Measurements from ENCODE around the gene FAM135A.
"Not testable (repeated sequence)": the region's sequence is repeated elsewhere in the genome, so short reads cannot be mapped to it uniquely, and the experiment has no call there.

FAM135A gene

DNA sequence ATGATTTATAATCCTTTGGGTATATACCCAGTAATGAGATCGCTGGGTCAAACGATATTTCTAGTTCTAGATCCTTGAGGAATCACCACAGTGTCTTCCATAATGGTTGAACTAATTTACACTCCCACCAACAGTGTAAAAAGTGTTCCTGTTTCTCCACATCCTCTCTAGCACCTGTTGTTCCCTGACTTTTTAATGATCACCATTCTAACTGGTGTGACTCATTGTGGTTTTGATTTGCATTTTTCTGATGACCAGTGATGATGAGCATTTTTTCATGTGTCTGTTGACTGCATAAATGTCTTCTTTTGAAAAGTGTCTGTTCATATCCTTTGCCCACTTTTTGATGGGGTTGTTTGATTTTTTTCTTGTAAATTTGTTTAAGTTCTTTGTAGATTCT, 40.6 kb downstream of the FAM135A start:
- not testable (repeated sequence) for FAIRE-seq; DNase-seq (ENCODE audit: insufficient read length, low spot score)

DNA sequence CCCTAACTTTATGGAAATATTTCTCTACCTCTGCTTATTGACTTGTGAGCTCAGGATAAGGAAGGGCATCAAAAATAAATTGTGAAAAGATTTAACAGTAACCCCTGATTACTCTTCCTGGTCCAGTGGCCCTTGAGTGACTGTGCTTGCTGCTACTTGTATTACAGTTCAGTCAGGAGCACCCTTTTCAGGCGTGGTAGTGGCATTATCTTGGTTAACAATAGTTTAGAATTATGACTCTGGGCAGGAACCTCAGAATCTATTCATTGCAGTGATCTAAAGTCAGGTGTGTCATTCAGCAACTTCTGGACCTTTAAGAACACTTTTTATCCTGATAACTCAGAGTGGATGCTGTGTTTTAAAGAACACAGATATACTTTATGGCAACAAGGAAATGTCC, 43.4 kb downstream of the FAM135A start:
- no peak for FAIRE-seq
- no peak for DNase-seq (ENCODE audit: insufficient read length, low spot score)

DNA sequence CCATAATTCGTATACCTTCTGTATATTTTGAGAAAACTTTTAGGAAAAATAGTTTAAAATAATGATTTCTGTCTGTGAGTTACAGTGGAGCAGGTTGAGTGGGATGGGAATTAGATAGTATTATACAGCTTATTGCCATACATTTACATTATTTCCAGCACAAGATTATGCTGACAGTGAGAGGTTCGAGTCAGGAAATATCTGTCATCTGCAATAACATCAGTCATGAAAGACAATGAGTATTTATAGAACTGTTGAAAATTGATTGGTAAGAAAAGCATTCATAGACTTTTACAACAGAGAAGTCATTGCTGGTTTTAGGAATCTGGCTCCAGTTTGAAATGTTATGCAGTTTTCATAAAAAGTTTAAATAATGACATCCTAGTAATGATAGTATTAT, 45.9 kb downstream of the FAM135A start:
- no peak for DNase-seq (ENCODE audit: insufficient read length, low spot score)
- FAIRE-seq, result no peak

DNA sequence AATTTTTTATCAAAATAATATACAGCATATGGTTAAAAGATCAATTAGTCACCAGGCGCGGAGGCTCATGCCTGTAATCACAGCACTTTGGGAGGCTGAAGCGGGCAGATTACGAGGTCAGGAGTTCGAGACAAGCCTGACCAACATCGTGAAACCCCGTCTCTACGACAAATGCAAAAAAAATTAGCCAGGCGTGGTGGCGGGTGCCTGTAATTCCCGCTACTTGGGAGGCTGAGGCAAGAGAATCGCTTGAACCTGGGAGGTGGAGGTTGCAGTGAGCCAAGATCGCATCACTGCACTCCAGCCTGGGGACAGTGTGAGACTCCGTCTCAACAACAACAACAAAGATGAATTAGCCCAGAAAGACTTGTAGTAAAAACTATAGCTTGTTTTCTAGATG, 46.4 kb downstream of the FAM135A start:
- DNase-seq (ENCODE audit: insufficient read length, low spot score); FAIRE-seq: not testable (repeated sequence)

DNA sequence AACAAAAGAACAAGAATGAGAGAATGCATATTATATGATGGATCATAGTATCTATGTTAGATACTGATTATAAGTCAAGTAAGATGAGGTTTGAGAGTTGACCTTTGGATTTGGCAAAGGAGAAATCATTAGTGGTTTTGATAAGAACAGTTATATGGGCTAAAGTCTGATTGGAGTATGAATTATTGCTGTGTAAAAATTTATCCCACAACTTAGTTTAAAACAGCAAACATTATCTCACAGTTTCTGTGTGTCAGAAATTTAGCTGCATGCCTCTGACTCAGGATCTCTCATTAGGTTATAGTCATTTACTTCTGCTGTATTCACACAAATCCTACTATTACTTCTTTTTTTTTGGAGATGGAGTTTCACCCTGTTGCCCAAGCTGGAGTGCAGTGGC, 56.7 kb downstream of the FAM135A start:
- FAIRE-seq (no peak), DNase-seq (ENCODE audit: insufficient read length, low spot score) (no peak)

DNA sequence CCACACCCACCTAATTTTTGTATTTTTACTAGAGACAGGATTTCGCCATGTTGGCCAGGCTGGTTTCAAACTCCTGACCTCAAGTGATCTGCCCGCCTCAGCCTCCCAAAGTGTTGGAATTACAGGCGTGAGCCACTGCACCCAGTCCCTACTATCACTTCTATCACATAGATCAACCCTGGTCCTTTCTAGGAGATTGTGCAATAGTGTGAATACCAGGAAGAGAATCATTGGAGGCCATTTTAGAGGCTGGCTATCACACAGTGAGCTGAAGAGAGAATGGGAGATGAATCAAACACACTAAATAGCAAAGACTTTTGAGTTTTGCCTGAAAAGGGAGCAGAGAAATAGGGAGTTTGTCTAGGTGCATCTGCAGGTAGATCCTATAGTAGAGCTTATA, 57.2 kb downstream of the FAM135A start:
- not testable (repeated sequence) for DNase-seq (ENCODE audit: insufficient read length, low spot score); FAIRE-seq

DNA sequence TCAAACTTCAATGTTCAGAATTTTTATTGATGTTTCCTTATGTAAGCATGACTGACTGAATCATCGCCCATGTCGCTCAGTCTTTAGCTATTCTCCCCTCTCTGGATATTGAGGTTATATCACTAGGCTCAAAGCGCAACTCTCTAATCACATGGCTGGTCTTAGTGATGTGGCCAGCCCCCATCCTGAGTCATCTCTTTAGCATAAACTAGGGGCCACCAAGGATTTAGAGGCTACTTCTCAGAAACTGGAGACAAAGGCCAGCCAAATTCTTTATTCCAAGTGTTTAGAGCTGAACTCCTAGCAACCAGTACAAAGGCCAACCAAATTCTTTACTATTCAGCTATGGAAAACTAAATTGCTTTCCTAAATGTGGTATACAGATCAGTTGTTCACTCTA, 61.4 kb downstream of the FAM135A start:
- DNase-seq (ENCODE audit: insufficient read length, low spot score), result no peak
- FAIRE-seq, result no peak

DNA sequence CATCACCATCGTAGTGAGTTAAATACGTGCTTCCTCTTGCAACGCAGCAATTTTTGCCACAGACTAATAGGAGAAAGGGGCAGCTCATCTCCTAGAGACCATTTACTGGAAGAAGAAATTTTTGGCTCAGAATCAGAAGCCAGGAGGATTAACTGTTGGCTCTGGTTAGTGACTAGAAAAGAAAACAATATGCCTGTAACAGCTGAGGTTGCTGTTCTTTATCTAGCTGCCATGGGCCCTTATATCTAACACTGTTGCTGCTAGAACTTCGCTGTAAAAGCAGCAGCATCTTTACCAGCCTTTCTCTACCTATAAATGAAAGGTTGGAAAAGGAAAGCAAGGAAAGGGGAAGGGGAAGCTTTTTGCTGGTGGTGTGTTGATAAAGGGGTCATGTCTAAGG, 65.9 kb downstream of the FAM135A start:
- no peak for DNase-seq (ENCODE audit: insufficient read length, low spot score)
- FAIRE-seq, result no peak

DNA sequence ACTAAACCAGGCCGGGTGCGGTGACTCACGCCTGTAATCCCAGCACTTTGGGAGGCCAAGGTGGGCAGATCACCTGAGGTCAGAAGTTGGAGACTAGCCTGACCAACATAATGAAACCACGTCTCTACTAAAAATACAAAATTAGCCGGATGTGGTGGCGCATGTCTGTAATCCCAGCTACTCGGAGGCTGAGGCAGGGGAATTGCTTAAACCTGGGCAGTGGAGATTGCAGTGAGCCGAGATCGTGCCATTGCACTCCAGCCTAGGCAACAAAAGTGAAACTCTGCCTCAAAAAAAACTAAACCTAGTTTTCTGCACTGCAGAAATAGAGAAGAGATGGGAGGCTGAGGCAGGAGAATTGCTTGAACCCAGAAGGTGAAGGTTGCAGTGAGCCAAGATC, 73.3 kb downstream of the FAM135A start:
- not testable (repeated sequence) for DNase-seq (ENCODE audit: insufficient read length, low spot score); FAIRE-seq

DNA sequence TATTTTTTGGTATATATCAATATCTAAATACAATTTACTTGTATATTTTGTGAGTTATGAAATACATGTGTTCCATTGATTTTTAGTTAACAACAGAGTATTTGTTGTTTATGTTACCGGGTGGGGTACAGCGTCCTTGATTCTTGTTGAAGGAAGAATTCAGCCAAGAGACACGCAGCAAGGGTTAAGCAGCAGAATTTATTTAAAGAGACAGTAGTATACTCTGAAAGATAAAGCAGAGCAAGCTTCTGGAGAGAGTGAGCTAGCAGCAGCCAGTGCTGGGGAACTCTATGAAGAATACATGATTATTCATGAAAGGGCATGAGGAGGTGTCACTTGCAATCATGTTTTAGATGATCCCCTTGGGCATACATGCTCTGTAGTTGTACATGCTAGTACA, 76.1 kb downstream of the FAM135A start:
- no peak for FAIRE-seq
- DNase-seq (ENCODE audit: insufficient read length, low spot score), result no peak

DNA sequence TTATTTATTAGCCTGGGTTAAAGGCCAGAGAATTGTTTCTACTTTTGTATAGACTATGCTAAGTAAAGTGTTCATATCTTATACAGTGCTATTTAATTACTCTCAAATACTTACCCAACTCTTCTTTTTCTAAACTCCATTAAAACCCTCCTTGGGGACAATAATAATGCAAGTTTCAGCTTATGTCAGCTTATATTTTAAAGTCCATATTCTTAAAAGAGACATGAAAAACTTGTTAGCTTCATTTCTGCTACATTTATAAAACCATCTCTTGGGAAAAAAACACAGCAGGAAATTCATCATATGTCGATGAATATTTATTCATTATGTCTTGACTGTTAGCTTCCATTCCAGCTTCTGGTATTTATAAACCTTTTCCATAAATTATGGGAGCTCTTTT, 81.5 kb downstream of the FAM135A start:
- DNase-seq (ENCODE audit: insufficient read length, low spot score), result no peak
- FAIRE-seq, result no peak

DNA sequence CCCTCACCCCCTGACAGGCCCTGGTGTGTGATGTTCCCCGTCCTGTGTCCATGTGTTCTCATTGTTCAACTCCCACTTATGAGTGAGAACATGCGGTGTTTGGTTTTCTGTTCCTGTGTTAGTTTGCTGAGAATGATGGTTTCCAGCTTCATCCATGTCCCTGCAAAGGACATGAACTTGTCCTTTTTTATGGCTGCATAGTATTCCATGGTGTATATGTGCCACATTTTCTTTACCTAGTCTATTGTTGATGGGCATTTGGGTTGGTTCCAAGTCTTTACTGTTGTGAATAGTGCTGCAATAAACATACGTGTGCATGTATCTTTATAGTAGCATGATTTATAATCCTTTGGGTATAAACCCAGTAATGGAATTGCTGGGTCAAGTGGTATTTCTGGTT, 82.5 kb downstream of the FAM135A start:
- FAIRE-seq; DNase-seq (ENCODE audit: insufficient read length, low spot score): not testable (repeated sequence)

DNA sequence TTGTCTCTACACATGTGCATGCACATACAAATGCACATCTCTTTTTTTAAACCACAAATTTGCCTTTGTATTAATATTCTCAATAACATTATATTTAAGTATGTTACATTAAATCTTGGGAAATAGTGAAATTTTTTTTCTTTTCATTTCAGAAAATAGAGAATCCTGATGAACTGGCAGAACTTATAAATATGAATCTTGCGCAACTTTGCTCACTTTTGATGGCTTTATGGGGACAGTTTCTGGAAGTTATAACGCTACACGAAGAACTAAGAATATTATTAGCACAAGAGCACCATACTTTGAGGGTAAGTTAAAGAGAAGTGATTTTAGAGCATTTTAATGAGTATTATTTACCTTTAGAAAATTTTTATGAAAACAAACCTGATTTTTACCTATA, 89.2 kb downstream of the FAM135A start:
- FAIRE-seq (no peak), DNase-seq (ENCODE audit: insufficient read length, low spot score) (no peak)

DNA sequence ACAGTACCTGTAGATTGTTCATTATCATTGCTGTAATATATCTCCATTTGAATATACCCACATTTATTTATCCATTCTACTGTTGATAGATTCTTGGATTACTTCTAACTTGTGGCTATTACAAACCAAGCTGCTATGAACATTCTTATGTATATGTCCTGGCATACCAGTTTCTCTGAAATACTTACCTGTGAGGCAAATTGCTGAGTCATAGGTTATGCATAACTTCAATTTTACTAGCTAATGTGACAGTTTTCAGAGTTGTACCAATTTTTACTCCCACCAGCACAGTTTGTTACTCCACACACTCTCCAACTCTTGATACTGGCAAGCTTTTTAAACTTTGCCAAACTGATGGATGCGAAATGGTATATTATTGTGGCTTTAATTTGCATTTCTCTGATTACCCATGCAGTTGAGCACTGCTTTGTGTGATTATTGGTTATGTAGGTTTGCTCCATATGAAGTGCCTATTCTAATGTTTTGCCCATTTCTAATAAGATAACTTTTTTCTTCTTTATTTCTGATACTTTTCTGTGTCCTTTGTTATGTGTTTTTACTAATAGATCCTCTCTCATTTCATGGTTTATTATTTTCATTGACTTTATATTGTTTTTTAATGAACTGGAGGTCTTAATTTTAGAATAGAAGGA, 90.6 kb downstream of the FAM135A start:
- DNase-seq (ENCODE audit: insufficient read length, low spot score) (no peak), FAIRE-seq (no peak)

DNA sequence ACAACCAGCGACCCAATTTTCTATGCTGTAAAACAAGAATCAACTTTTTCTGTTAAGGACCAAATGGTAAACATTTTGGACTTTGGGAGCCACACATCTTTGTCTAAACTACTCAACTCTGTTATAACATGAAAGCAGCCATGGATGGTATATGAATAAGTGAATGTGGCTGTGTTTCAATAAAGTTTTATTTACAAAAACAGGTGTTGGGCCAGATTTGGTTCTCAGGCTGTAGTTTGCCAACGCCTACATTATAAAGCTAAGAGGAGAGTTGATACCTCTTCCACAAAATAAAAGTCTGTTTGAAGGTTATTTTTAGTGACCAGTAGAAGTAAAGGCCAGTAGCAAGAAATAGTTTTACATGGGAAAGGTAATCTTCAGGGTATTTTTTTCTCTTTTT, 93.0 kb downstream of the FAM135A start:
- no peak for DNase-seq (ENCODE audit: insufficient read length, low spot score)
- no peak for FAIRE-seq

DNA sequence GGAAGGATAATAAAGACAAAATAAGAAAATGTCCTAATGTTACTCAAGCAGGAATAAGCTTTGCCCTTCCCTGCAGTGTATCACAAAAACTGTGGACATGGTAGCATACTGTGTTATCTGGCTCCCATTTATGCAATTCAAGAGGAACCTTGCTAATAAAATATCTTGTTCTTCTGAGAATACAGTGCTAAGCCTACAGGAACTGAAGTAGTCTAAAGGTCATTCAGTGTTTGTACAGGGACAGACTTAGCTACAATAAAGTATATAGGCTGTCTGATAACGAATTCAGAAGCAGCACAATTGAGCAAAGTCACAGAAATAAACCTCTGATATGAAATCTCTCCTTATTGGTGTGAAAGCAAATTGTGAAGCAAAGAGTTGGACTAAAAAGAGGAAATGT, 93.9 kb downstream of the FAM135A start:
- FAIRE-seq (no peak), DNase-seq (ENCODE audit: insufficient read length, low spot score) (no peak)

DNA sequence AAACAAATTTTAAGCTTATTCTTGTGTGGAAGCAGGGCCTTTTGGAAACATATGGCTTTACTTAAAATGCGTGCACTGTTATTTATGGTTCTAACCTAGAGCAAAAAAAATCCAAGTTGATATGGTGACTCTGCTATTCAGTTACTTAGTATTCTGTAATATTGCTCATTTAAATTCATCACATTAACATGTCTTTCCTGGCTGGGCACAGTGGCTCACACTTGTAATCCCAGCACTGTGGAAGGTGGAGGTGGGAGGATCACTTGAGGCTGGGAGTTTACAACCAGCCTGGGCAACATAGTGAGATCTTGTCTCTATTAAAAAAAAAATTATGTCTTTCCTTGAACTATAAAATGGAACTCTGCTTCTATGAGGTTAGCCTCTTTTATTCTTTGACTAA, 95.6 kb downstream of the FAM135A start:
- DNase-seq (ENCODE audit: insufficient read length, low spot score) (no peak), FAIRE-seq (no peak)

DNA sequence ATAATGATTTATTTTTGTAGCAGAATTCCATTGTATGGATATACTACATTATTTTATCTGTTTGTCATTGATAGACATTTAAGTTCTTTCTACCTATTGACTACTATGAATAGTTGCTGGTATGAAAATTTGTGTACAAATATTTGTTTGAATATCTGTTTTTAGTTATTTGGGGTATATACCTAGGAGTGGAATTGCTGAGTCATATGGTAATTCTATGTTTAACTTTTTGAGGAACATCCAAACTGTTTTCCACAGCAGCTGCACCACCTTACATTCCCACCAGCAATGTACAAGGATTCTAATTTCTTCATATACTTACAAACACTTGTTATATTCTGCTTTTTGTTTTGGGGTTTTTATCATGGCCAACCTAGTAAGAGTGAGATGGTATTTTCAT, 97.3 kb downstream of the FAM135A start:
- DNase-seq (ENCODE audit: insufficient read length, low spot score), result no peak
- no peak for FAIRE-seq

DNA sequence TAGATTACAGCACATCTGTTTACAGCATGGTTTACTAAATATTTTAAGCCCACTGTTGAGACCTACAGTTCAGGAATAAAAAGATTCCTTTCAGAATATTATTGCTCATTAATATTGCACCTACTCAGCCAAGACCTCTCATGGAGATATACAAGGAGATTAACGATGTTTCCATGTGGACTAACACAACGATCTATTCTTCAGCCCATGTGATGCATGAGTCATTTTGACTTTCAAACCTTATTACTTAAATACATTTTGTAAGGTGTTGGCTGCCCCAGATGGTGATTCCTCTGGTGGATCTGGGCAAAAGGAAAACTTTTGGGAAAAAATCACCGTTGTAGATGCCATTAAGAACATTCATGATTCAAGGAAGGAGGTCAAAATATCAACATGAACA, 105.4 kb downstream of the FAM135A start:
- DNase-seq (ENCODE audit: insufficient read length, low spot score), result no peak
- no peak for FAIRE-seq

DNA sequence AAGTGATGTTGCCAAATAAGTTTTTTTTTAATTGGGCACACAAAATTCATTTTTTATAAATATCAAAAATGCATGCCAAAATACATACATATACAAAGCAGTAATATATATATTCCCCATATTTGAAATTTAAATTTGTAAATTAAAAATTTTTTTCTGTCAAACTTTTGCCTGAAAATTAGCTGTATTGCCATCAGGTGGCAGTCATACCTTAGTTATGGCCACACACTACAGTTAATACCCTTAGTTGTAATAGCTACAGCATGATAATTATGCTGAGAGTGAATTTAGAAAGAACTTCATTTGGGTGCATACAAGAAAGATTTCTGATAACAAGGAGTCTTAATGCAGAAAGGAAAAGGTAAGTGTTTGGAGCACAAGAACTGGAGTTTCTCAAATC, 107.3 kb downstream of the FAM135A start:
- FAIRE-seq, result no peak
- DNase-seq (ENCODE audit: insufficient read length, low spot score), result peak; percentile 2

DNA sequence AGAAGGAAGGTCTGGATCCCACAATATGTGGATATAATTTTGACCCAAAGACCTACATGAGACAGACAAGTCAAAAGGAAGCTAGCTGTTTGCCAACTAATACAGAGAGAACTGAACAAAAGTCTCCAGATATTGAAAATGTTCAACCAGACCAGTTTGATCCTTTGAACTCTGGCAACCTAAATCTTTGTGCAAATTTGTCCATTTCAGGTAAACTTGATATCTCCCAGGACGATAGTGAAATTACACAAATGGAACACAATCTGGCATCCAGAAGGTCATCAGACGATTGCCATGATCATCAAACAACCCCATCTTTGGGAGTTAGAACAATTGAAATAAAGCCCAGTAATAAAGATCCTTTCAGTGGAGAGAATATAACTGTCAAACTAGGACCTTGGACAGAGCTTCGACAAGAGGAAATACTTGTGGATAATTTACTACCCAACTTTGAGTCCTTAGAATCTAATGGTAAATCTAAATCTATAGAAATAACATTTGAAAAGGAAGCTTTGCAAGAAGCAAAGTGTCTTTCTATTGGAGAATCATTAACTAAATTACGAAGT, 111.5 kb downstream of the FAM135A start:
- no peak for FAIRE-seq

DNA sequence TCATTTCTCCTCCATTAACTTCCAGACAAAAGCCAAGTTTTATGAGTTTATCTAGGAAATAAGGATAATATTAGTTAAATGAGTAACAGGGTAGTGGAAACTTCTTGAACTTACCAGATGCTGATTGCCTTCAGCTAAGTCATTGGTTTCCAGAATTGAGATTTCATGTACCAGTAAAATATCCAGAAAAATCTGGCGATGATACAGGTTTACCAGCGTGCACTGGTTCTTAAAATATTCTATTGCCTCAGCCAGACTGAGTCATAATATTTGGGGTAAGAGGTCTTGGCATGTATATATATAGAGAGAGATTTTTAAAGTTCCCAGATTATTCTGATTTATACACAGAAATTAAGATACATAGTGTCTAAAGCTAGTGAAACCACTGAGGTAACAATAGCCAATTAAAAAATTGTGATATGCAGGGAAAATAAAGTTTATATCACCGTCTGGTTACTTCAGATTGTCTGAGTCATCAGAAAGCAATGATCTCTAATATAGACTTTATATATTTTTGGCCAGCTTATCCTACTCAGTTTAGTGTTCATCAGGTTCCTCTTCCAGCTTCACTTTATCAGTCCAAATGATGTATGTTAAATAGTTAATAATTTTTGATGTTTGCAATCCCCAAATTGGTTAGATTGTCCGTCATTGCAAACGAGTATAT, 113.9 kb downstream of the FAM135A start:
- FAIRE-seq, result no peak

More for the DNA sequence above, 111.5 kb downstream of the FAM135A start:
- no peak for DNase-seq (ENCODE audit: insufficient read length, low spot score)

More for the DNA sequence above, 113.9 kb downstream of the FAM135A start:
- DNase-seq (ENCODE audit: insufficient read length, low spot score), result no peak
